ENCODE data around the gene ECEL1.
"Not testable (repeated sequence)": the region's sequence is repeated elsewhere in the genome, so short reads cannot be mapped to it uniquely, and the experiment has no call there.

Gene ECEL1

GRCh38 chr2:232487385-232488096 is at the start of gene ECEL1:
Gene ECEL1 (minus strand): TSS chr2:232487834. CDS start chr2:232486653, 1,181 bp downstream.
- no peak for DNase-seq (ENCODE audit: low read depth in 2 of 2)

GRCh38 chr2:232537079-232537478 is 49.4 kb upstream of the ECEL1 start:
- no peak for DNase-seq (ENCODE audit: low read depth in 2 of 2)

- no peak for DNase-seq (ENCODE audit: low read depth in 2 of 2)
Observed at GRCh38 chr2:232535761-232536530, 48.3 kb upstream of the ECEL1 start.

GRCh38 chr2:232534940-232535651 is 47.5 kb upstream of the ECEL1 start:
- DNase-seq (ENCODE audit: low read depth in 2 of 2) = no peak

- DNase-seq (ENCODE audit: low read depth in 2 of 2) = no peak
Observed at GRCh38 chr2:232533944-232534710, 46.5 kb upstream of the ECEL1 start.

GRCh38 chr2:232532821-232533220 is 45.2 kb upstream of the ECEL1 start:
- not testable (repeated sequence) for DNase-seq (ENCODE audit: low read depth in 2 of 2)

GRCh38 chr2:232532419-232532818 is 44.8 kb upstream of the ECEL1 start:
- DNase-seq (ENCODE audit: low read depth in 2 of 2) = no peak

GRCh38 chr2:232530626-232531260 is 43.1 kb upstream of the ECEL1 start:
- DNase-seq (ENCODE audit: low read depth in 2 of 2) = no peak

- DNase-seq (ENCODE audit: low read depth in 2 of 2) = no peak
Observed at GRCh38 chr2:232529806-232530547, 42.3 kb upstream of the ECEL1 start.

GRCh38 chr2:232528746-232529460 is 41.3 kb upstream of the ECEL1 start:
- no peak for DNase-seq (ENCODE audit: low read depth in 2 of 2)

- no peak for DNase-seq (ENCODE audit: low read depth in 2 of 2)
Observed at GRCh38 chr2:232527905-232528470, 40.4 kb upstream of the ECEL1 start.

- DNase-seq (ENCODE audit: low read depth in 2 of 2) = no peak
Observed at GRCh38 chr2:232526372-232526941, 38.8 kb upstream of the ECEL1 start.

- no peak for DNase-seq (ENCODE audit: low read depth in 2 of 2)
Observed at GRCh38 chr2:232525791-232526371, 38.2 kb upstream of the ECEL1 start, which contains the start of gene CHRND. Gene CHRND (plus strand): TSS chr2:232526160. CDS start chr2:232526216, 56 bp downstream.

- DNase-seq (ENCODE audit: low read depth in 2 of 2) = no peak
Observed at GRCh38 chr2:232525199-232525598, 37.6 kb upstream of the ECEL1 start.

- DNase-seq (ENCODE audit: low read depth in 2 of 2) = no peak
Observed at GRCh38 chr2:232524771-232525170, 37.1 kb upstream of the ECEL1 start.

- DNase-seq (ENCODE audit: low read depth in 2 of 2) = no peak
Observed at GRCh38 chr2:232523682-232524597, 36.3 kb upstream of the ECEL1 start.

- no peak for DNase-seq (ENCODE audit: low read depth in 2 of 2)
Observed at GRCh38 chr2:232523402-232523681, 35.7 kb upstream of the ECEL1 start.
